Renal pelvis (tissue), 12 donors: ENCODE data around the gene GYPC. TPM values are rescaled to one million over a fixed set of nuclear protein-coding genes. Genes with fewer than 3 reads are reported as not detected.
"Not testable (repeated sequence)": the region's sequence is repeated elsewhere in the genome, so short reads cannot be mapped to it uniquely, and the experiment has no call there.

ENCODE experiments used
- DNase-seq: peaks from one replicate; pipeline ENCODE4 v3.0.0-alpha.2; 2013
- long read RNA-seq, 16 experiments: transcript quantifications; one replicate each; lab custom pipeline, GENCODE V29; 2026
- polyA plus RNA-seq, 3 donors: library from polyadenylated mRNA; unstranded; fragments of 120-200 nt; gene quantifications; one replicate each; pipeline ENCODE4 v1.2.1, GENCODE V29; 2013; ENCODE audit not compliant: insufficient read length in 3 of 3

GYPC gene, protein sequence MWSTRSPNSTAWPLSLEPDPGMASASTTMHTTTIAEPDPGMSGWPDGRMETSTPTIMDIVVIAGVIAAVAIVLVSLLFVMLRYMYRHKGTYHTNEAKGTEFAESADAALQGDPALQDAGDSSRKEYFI
- polyA plus RNA-seq, result 10 to 100 TPM; 57.1 to 66.0 (median 63.5) TPM
- long read RNA-seq, donor 1, transcript GYPC-201 (4 exons, 1,246 nt), result major isoform, 45 of 48 reads
- long read RNA-seq, donor 1, partial matches to known transcripts, result 0 of 48 reads
- long read RNA-seq, donor 1, other reads (novel, unspliced or antisense), result 0 of 48 reads
- long read RNA-seq, donor 2, transcript GYPC-201 (4 exons, 1,246 nt), result major isoform, 47 of 52 reads
- long read RNA-seq, donor 2, transcript GYPC-203 (3 exons, 932 nt), result minor isoform, 5 of 52 reads
- long read RNA-seq, donor 2, partial matches to known transcripts, result 0 of 52 reads
- long read RNA-seq, donor 2, other reads (novel, unspliced or antisense), result 0 of 52 reads
- long read RNA-seq, donor 3, transcript GYPC-201 (4 exons, 1,246 nt), result major isoform, 26 of 165 reads
- long read RNA-seq, donor 3, transcript GYPC-203 (3 exons, 932 nt), result minor isoform, 15 of 165 reads
- long read RNA-seq, donor 3, partial matches to known transcripts, result 124 of 165 reads
- long read RNA-seq, donor 3, other reads (novel, unspliced or antisense), result 0 of 165 reads
- long read RNA-seq, donor 4, transcript GYPC-201 (4 exons, 1,246 nt), result major isoform, 48 of 52 reads
- long read RNA-seq, donor 4, partial matches to known transcripts, result 0 of 52 reads
- long read RNA-seq, donor 4, other reads (novel, unspliced or antisense), result 0 of 52 reads
- long read RNA-seq, donor 5, transcript GYPC-201 (4 exons, 1,246 nt), result major isoform, 35 of 36 reads
- long read RNA-seq, donor 5, partial matches to known transcripts, result 0 of 36 reads
- long read RNA-seq, donor 5, other reads (novel, unspliced or antisense), result 0 of 36 reads
- long read RNA-seq, donor 6, transcript GYPC-201 (4 exons, 1,246 nt), result major isoform, 32 of 36 reads
- long read RNA-seq, donor 6, partial matches to known transcripts, result 0 of 36 reads
- long read RNA-seq, donor 6, other reads (novel, unspliced or antisense), result 0 of 36 reads
- long read RNA-seq, donor 7, transcript GYPC-201 (4 exons, 1,246 nt), result major isoform, 57 of 376 reads
- long read RNA-seq, donor 7, partial matches to known transcripts, result 315 of 376 reads
- long read RNA-seq, donor 7, other reads (novel, unspliced or antisense), result 0 of 376 reads
- long read RNA-seq, donor 8, transcript GYPC-201 (4 exons, 1,246 nt), result major isoform, 46 of 168 reads
- long read RNA-seq, donor 8, partial matches to known transcripts, result 119 of 168 reads
- long read RNA-seq, donor 8, other reads (novel, unspliced or antisense), result 0 of 168 reads
- long read RNA-seq, donor 9, transcript GYPC-201 (4 exons, 1,246 nt), result major isoform, 49 of 184 reads
- long read RNA-seq, donor 9, transcript GYPC-203 (3 exons, 932 nt), result minor isoform, 6 of 184 reads
- long read RNA-seq, donor 9, partial matches to known transcripts, result 129 of 184 reads
- long read RNA-seq, donor 9, other reads (novel, unspliced or antisense), result 0 of 184 reads
- long read RNA-seq, donor 10, transcript GYPC-201 (4 exons, 1,246 nt), result major isoform, 39 of 43 reads
- long read RNA-seq, donor 10, partial matches to known transcripts, result 0 of 43 reads
- long read RNA-seq, donor 10, other reads (novel, unspliced or antisense), result 0 of 43 reads
- long read RNA-seq, donor 11, transcript GYPC-201 (4 exons, 1,246 nt), result major isoform, 26 of 155 reads
- long read RNA-seq, donor 11, partial matches to known transcripts, result 128 of 155 reads
- long read RNA-seq, donor 11, other reads (novel, unspliced or antisense), result 0 of 155 reads
- long read RNA-seq, donor 12, transcript GYPC-203 (3 exons, 932 nt), result minor isoform, 6 of 148 reads
- long read RNA-seq, donor 12, transcript GYPC-201 (4 exons, 1,246 nt), result major isoform, 53 of 148 reads
- long read RNA-seq, donor 12, partial matches to known transcripts, result 89 of 148 reads
- long read RNA-seq, donor 12, other reads (novel, unspliced or antisense), result 0 of 148 reads
- long read RNA-seq, donor 13, transcript GYPC-201 (4 exons, 1,246 nt), result major isoform, 27 of 29 reads
- long read RNA-seq, donor 13, partial matches to known transcripts, result 0 of 29 reads
- long read RNA-seq, donor 13, other reads (novel, unspliced or antisense), result 0 of 29 reads
- long read RNA-seq, donor 14, result 0 reads
- long read RNA-seq, donor 15, transcript GYPC-201 (4 exons, 1,246 nt), result major isoform, 62 of 166 reads
- long read RNA-seq, donor 15, partial matches to known transcripts, result 100 of 166 reads
- long read RNA-seq, donor 15, other reads (novel, unspliced or antisense), result 0 of 166 reads
- long read RNA-seq, donor 16, transcript GYPC-203 (3 exons, 932 nt), result minor isoform, 18 of 209 reads
- long read RNA-seq, donor 16, transcript GYPC-201 (4 exons, 1,246 nt), result major isoform, 29 of 209 reads
- long read RNA-seq, donor 16, partial matches to known transcripts, result 162 of 209 reads
- long read RNA-seq, donor 16, other reads (novel, unspliced or antisense), result 0 of 209 reads

DNA sequence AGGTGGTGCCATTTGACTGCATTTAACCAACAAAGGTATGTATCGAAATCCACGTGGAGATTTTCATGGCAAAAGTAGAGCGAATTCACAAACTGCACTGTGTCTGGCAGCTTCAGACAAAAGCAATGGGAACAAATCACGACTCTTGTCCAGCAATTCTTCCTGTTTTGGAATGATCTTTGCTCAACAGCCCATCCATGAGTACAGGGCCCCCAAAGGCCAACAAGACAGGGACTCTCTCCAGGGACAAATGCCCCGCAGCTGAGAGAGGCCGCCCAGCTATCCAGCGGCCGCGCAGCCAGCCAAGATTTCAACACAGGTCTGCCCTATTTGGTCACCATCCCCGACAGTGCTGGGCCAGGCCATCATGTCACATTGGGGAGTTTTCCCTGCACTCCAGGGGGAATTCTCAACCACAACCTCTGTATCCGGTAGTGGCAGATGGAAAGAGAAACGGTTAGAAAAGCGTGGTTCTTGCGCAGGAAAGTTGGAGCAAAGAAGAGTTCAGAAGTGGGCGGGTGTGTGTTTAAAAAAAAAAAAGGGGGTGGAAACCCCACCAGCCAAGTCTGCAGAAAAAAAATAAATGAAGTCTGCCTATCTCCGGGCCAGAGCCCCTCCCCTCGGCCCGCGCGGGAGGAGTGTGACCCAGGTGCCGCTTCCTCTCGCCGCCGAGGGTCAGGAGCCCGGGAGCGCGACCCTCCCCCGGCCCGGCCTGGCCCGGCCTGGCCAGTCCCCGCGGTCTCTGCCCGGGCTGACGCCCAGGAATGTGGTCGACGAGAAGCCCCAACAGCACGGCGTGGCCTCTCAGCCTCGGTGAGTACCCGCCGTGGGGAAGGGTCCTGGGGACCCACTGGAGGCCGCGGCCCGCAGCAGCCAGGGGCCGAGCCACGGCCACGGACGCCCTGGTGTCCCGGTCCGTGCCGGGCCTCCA lies at the start of gene GYPC:
Gene GYPC (plus strand): TSS at position 659 of the 931 bp plus-strand sequence. CDS start 106 bp downstream, at position 765.
- DNase-seq, result peak; percentile 53

GRCh38 chr2:126614524-126615227 lies 41.3 kb upstream of the GYPC start:
- no peak for DNase-seq

DNA sequence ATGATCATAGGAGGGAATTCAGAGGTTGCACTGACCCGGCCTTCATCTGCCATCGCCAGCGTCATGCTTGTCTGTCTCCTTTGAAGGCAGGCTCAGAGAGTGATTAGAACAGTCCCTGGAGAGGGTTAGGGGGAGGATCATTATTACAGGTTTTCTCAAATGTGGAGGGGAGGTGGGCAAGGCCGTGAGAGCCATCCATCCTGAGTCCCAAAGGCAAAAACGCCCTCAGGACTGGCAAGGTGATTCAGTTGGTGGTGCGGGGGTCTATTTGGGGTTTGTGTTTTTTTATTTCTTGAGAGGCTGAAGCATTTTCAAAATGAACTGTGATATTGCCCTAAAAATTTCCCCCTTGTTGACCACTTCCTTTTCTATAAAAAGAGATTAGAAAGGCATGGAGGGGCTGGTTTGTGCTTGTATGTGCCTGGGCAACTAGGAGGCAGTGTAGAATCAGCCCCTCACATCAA lies 39.3 kb upstream of the GYPC start:
- DNase-seq, result no peak

GRCh38 chr2:126620302-126620701 lies 35.7 kb upstream of the GYPC start:
- DNase-seq, result no peak

DNA sequence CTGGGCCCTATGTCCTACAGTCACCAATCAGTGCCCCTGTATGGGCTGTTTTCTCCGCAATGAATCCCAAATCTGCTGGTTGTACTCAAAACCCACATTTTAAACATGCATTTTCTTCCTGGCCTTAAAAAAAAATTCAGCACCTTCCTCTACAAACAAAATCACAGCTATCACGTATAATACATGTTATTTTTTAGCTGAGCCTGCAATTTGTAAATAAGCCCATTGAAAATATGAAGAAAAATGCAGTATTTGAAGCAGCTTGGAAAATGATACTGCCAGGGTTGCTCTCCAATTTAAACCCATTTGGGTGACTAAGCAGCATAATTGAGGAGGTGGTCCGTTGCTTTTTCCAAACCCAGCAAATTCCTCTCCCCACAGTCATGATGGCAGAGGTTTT lies 33.0 kb upstream of the GYPC start:
- no peak for DNase-seq

DNA sequence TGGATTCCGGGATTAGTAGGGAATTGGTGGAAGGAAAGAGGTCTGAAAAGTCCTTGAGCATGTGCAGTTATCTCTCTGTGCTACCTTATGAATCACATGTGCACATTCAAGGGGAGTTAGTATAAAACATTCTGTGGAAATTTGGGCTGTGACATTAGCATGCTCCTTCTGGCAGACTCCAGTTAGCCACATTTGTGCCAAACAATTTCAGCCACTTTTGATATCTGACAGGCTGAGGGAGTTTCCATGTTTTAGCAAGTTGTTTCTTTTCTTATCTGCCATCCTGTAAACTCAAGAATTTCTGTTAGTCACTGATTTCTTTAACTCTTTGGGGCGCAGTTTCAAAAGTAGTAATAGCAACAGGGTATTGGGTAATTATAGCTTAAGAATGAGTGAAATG lies 28.3 kb upstream of the GYPC start:
- no peak for DNase-seq

DNA sequence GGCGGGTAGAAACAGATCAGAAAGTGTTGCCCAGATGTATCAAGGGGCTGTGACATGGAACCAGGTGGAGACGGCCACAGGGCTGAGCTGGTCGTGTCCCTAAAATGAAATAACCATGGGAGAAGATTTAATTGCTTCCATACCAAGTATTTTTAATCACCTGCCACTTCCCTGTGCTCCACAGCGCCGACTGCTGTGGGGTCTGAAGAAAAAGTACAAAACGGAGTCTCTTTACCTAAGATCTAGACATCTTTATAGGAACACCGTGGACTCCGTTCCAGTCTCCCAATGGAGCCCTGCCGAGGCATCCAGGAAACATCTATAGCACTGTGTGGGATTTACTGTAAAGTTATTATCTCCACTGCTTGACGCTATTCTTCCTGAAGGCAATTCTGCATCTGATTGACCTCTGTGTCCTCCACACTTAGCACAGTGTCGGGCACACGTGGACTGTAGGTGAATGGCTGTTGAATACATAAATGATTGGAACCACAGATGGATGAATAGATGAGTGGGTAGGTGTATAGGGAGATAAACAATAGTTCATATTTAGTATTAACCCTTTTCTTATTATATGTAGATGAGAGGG lies 21.6 kb upstream of the GYPC start:
- no peak for DNase-seq

- DNase-seq, result no peak
Observed at GRCh38 chr2:126635281-126635680, 20.7 kb upstream of the GYPC start.

GRCh38 chr2:126635736-126636135 lies 20.2 kb upstream of the GYPC start:
- no peak for DNase-seq

GRCh38 chr2:126637386-126637785 lies 18.6 kb upstream of the GYPC start:
- no peak for DNase-seq

- no peak for DNase-seq
Observed at GRCh38 chr2:126638746-126639145, 17.2 kb upstream of the GYPC start.

GRCh38 chr2:126639276-126639675 lies 16.7 kb upstream of the GYPC start:
- no peak for DNase-seq

DNA sequence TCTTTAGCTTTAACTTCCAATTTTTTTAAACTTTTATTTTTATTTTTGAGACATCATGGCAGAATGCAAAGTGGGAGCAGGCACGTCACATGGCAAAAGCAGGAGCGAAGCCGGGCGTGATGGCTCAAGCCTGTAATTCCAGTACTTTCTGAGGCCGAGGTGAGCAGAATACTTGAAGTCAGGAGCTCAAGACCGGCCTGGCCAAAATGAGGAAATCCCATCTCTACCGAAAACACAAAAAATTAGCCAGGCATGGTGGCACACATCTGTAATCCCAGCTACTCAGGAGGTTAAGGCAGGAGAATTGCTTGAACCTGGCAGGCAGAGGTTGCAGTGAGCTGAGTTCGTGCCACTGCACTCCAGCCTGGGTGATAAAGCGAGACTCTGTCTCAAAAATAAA lies 14.7 kb upstream of the GYPC start:
- not testable (repeated sequence) for DNase-seq

GRCh38 chr2:126642031-126642430 lies 13.9 kb upstream of the GYPC start:
- DNase-seq, result no peak

DNA sequence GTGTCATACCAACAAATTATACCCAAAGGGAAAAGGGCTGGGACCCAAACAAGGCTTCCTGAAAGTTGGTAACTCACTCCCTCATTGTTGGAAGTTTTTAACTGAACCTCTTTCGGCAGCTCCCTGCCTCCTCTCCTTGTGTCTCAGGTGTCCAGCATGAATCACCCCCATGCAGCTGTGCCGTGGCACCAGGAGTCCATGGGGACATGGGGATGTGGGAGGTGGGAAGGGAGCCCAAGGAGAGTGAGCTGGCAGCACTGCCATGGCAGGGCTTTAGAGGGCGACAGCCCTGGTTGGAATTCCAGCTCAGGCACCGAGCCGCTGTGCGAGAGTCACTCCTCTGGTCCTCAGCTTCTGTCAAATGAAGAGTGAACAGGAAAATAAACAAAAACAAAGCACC lies 12.5 kb upstream of the GYPC start:
- DNase-seq, result no peak

GRCh38 chr2:126643972-126644371 lies 12.0 kb upstream of the GYPC start:
- DNase-seq, result no peak
